ENCODE data around the gene SUSD4. TPM values are rescaled to one million over a fixed set of nuclear protein-coding genes. Genes with fewer than 3 reads are reported as not detected.

Gene SUSD4
- total RNA-seq, 2 donors from 2014 or later: 8.8 to 32.6 TPM

DNA sequence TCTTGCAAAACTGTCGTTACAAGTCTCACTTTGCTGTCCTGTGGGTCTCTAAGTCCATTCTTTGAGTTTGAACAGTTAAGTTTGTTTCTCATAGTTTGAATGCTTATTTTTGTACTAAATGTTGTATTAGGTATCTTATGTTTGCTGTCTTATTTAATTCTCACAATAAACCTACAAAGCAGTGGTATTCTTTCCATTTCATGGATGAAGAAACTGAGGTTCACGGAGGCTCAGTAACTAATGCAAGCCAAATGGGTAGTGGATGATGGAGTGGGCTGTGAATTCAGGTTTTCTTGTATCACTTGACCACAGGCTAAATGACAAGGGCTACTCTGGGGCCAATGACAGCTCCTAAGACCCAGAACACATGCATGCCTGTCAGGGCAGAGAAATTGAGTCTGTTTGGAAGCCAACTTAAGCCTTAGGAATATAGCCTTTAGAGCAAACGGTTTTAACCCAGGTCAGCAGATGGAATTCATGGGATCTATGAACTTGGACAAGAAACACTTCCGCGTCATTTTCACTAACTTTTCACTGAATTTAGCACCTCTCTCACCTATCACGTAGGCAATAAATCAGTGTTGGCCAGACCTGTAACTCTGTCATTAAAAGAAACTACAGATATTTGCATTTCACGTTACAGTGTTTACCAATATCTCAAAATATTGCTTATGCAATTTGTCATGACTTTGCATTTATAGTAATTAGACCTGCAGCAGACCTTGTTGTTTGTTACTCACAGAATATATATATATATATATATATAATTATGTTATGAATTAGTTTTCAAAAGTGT, 153.8 kb downstream of the SUSD4 start:
- no peak for ATAC-seq
- no peaks in the 10 kb centered on the region for H3K4me1 Mint-ChIP-seq
- H3K36me3 Mint-ChIP-seq (ENCODE audit: low read depth): peaks cover 4% of the 10 kb centered on the region
- H3K4me3 Mint-ChIP-seq: no peak overlapping the region
- peaks cover 4% of the 10 kb centered on the region for H3K27me3 Mint-ChIP-seq
- no peaks in the 10 kb centered on the region for H3K9me3 ChIP-seq (ENCODE audit: control insufficient read depth, low read length, poor library complexity, severe bottlenecking)
- no peak overlapping the region for H3K27ac Mint-ChIP-seq
- no peak for DNase-seq

DNA sequence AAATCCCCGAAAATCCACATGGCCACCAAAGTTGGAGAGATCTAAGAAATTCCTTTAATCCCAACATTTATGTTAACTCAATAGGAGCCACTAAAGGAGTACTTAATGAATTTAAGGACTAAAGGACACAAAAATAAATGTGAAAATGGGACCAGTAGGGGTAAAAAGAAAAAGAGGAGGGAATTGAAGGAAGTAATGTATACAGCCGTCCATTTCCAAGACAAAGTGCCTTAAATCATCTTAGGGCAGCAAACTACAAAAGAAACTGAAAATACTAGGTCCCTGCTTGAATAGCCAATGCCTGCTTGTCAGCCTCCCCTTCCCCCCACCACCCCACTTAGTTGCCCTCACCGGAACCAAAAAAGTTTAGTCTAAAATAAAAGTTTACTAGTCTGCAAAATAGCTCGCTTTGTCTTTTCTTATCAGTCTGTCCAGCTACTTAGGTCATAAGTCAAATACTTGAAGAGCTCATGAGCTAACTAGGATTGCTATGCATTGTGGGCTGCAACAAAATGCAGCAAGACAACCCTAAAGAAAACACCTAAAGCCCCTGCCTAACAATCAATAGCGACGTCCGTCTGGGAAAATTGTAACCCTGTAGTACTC, 154.6 kb downstream of the SUSD4 start:
- no peak for ATAC-seq
- Mint-ChIP-seq H3K36me3 (ENCODE audit: low read depth) (peaks cover 4% of the 10 kb centered on the region), H3K27me3 (peaks cover 4% of the 10 kb centered on the region), H3K4me1 (no peaks in the 10 kb centered on the region), H3K4me3 (no peak overlapping the region), H3K27ac (no peak overlapping the region)
- H3K9me3 ChIP-seq (ENCODE audit: control insufficient read depth, low read length, poor library complexity, severe bottlenecking): no peaks in the 10 kb centered on the region
- DNase-seq: no peak

DNA sequence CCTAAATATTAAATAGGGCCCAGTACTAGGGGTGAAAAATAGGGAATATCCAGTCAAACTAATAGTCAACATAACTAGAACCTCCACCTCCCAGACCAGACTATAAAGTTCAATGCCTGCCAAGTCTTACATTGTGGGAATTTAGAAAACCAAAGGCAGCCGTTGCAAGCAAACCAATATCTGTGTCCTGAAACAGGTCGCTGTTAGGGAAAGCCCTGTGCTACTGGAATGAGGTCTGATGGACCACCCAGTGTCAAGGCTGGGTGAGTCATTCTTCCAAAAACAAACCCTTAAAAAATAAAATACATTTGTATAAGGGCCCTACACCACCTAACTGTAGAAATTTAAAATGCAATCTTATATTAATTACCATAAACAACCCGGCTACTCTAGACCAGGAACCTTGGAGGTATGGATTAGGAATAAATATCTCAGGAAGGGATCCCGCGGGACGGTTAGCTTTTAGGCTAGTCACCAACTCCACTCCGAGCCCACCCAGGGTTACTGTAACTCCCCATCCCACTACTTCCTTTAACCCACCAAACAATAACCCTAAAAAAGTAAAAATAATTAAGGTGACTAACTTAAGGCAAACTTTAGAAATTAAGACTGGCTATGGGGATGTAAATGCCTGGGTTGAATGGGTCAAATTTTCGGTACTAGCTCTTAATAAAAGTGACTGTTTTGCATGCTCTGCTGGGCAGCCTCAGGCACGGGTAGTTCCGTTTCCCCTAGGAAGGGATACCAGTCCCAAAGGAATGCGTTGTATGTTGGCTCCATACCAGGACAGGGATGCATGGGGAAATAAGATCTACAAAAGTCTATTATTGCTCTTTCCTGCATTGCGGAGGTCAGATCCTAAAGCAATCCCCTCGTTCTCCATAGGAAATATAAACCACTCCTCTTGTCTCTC, 155.6 kb downstream of the SUSD4 start:
- Mint-ChIP-seq H3K36me3 (ENCODE audit: low read depth) (peaks cover 4% of the 10 kb centered on the region), H3K4me3 (no peak overlapping the region), H3K4me1 (no peaks in the 10 kb centered on the region), H3K27me3 (peaks cover 4% of the 10 kb centered on the region), H3K27ac (no peak overlapping the region)
- H3K9me3 ChIP-seq (ENCODE audit: control insufficient read depth, low read length, poor library complexity, severe bottlenecking): no peaks in the 10 kb centered on the region
- DNase-seq (no peak), ATAC-seq (no peak)

DNA sequence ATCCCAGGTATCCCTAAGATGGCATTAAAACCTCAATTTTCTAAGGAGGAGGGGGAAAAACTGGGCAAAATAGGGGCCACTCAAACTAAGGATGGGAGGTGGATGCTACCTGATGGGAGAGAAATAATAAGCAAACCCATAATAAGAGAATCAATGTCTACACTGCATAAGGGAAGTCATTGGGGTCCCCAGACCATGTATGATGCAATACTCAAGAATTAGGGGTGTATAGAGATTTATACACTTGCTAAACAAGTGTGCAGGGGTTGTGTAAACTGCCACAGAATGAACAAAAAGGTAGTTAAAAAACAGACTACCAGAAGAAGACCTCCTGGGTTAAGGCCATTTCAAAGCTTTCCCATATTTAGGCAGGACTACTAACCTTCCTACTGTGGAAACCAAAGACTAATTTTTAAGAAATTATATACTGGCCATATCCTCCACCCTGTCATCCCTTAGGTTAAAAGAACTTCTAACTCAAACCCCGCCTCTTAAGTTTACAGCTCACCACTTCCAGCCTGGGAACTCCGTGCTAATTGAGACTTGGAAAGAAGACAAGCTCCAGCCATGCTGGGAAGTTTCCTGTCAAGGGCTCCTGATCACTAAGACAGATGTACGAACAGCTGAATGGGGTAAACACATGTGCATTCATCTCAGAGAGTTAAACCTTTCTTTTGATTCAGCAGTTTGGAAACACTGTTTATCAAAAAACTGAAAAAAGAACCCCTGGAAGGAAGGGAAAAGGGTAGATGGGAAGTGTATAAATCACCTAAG, 156.5 kb downstream of the SUSD4 start:
- ATAC-seq (no peak), DNase-seq (no peak)
- Mint-ChIP-seq H3K4me3 (no peak overlapping the region), H3K27ac (no peak overlapping the region), H3K4me1 (no peaks in the 10 kb centered on the region), H3K27me3 (peaks cover 4% of the 10 kb centered on the region), H3K36me3 (ENCODE audit: low read depth) (peaks cover 4% of the 10 kb centered on the region)
- no peaks in the 10 kb centered on the region for H3K9me3 ChIP-seq (ENCODE audit: control insufficient read depth, low read length, poor library complexity, severe bottlenecking)

DNA sequence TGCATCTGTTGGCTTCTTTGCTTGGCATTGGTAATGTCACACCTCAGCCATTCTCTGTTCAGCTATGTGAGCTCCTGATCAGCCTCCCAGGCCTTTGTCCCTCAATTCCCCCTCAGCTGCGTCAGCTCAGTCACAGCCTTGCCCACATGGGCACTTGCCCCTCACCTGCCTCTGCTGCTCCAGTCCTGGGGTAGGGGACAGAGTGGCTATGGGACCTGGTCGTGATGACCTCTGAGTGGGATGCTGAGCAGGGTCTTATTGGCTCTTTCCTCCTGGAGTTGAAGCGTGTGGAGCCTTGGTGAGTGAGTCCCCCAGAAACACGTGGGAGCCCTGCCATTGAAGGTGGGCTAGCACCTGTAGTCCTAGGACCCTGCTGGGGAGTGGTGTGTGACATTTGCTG, 159.6 kb downstream of the SUSD4 start:
- DNase-seq (no peak), ATAC-seq (no peak)
- Mint-ChIP-seq H3K4me1 (peaks cover 4% of the 10 kb centered on the region), H3K4me3 (no peak overlapping the region), H3K27me3 (no peaks in the 10 kb centered on the region), H3K27ac (no peak overlapping the region), H3K36me3 (ENCODE audit: low read depth) (peaks cover 4% of the 10 kb centered on the region)
- H3K9me3 ChIP-seq (ENCODE audit: control insufficient read depth, low read length, poor library complexity, severe bottlenecking): no peaks in the 10 kb centered on the region

DNA sequence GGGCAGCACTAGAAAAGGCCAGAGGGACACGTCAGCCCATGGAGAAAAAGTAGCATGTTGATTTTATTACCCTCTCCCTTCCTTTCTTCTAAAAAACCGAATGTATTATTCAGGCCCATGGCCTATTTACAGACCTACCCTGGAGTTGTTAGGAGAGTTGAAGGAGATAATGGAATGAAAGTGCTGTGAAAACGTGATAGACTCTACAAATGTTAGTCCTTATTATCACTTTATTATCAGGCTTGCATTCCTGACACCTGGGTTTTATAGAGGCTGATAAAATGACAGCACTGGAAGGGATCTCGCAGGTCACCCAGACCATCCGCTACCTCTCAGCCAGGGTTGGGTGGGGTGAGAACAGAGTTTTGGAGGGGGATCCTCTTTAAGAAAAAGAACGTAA, 160.3 kb downstream of the SUSD4 start:
- Mint-ChIP-seq H3K4me3 (no peak overlapping the region), H3K4me1 (peaks cover 4% of the 10 kb centered on the region), H3K27me3 (no peaks in the 10 kb centered on the region), H3K36me3 (ENCODE audit: low read depth) (peaks cover 4% of the 10 kb centered on the region), H3K27ac (no peak overlapping the region)
- no peaks in the 10 kb centered on the region for H3K9me3 ChIP-seq (ENCODE audit: control insufficient read depth, low read length, poor library complexity, severe bottlenecking)
- no peak for ATAC-seq
- DNase-seq: no peak

DNA sequence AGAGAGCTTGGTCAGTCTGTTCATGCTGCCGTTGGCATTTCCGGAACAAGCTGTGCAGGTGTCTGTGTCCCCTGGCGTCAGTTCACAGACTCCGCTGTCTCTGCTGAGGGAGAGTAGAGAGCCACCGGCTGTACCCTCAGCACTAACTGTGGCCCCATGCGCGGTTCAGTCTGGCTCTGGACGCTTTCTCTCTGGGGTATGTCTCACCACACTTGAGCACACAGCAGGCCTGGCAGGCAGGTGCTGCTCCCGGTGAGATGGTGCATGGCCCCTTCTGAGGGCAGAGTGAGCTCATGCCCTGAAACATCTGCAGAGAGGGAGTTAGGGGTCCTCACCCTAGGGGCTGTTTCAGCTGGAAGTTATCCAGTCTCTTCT, 161.0 kb downstream of the SUSD4 start:
- ATAC-seq: no peak
- Mint-ChIP-seq H3K4me3 (no peak overlapping the region), H3K27ac (peak overlapping the region; percentile 11), H3K4me1 (peaks cover 4% of the 10 kb centered on the region), H3K36me3 (ENCODE audit: low read depth) (peaks cover 4% of the 10 kb centered on the region), H3K27me3 (no peaks in the 10 kb centered on the region)
- DNase-seq: no peak
- no peaks in the 10 kb centered on the region for H3K9me3 ChIP-seq (ENCODE audit: control insufficient read depth, low read length, poor library complexity, severe bottlenecking)

DNA sequence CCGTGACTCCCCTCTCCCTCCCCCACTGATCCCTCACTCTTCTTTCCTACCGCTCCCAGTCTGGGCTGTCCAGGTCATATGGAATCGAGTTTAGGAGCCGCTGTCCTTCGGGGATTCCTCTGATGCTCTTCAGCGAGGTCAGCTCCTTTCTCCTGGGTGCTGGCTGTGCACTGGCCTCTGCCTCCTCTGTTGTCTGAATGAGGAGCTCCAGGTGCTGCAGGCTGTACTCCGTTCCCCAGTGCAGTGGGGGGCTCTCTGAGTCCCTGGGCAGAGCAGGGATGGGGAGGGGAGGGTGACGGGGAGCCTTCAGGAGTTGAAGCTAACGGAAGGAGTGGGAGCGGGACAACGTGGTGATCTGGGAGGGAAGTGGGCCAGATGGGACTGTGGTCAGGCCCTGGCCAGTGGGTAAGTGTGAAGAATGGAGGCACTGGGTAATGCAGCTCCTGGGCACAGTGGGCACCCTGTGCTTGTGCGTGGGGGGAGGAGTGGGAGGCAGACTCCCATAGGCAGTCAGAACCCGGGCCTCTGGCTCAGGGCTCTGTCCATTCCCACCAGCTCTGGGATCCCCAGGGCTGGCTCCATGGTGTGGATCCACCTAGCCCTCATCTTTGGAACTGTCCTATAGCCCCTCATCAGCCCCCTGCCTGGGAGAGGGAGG, 161.5 kb downstream of the SUSD4 start:
- Mint-ChIP-seq H3K4me3 (no peak overlapping the region), H3K36me3 (ENCODE audit: low read depth) (peaks cover 4% of the 10 kb centered on the region), H3K4me1 (peaks cover 5% of the 10 kb centered on the region), H3K27ac (peak overlapping the region; percentile 11), H3K27me3 (no peaks in the 10 kb centered on the region)
- DNase-seq (no peak), ATAC-seq (no peak)
- no peaks in the 10 kb centered on the region for H3K9me3 ChIP-seq (ENCODE audit: control insufficient read depth, low read length, poor library complexity, severe bottlenecking)

DNA sequence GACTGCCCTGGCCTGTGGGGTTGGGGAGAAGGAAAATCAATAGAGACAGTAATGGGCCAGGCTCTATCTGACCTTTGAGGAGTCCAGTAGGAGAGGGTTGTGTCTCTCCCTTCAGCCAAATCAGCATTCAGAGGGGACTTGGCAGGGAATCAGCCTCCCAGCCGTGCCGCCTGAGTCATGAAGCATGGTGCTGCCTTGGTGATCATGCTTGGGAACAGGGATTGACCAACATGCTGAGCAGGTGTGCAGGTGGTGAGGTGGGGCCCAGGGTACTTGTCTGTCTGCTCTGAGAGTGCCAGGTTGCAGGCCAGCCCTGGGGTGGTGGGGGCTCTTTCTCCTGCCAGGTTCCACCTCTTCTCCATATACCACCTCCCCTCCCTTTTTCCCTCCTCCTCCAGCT, 162.0 kb downstream of the SUSD4 start:
- Mint-ChIP-seq H3K4me1 (peaks cover 7% of the 10 kb centered on the region), H3K36me3 (ENCODE audit: low read depth) (peaks cover 4% of the 10 kb centered on the region), H3K27ac (peak overlapping the region; percentile 11), H3K27me3 (no peaks in the 10 kb centered on the region), H3K4me3 (no peak overlapping the region)
- DNase-seq: no peak
- ATAC-seq: no peak
- H3K9me3 ChIP-seq (ENCODE audit: control insufficient read depth, low read length, poor library complexity, severe bottlenecking): no peaks in the 10 kb centered on the region

DNA sequence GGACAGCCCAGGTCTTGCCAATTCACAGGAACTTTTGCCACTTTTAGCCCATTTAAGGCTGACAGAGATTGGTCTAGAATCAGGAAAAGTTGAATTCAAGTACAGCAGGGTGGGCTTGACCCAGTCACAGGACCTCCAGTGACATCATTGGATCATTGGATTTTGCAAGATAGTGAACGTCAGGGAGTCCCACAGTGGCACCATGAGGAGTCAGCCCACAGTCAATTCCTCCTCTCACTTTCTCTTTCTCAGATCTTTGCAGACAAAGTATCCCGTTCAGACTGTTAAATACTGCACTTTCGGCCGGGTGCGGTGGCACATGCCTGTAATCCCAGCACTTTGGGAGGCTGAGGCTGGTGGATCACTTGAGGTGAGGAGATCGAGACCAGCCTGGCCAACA, 163.1 kb downstream of the SUSD4 start:
- peaks cover 7% of the 10 kb centered on the region for H3K4me1 Mint-ChIP-seq
- H3K36me3 Mint-ChIP-seq (ENCODE audit: low read depth): peaks cover 2% of the 10 kb centered on the region
- ATAC-seq (no peak), DNase-seq (no peak)
- no peak overlapping the region for H3K4me3 Mint-ChIP-seq
- no peaks in the 10 kb centered on the region for H3K27me3 Mint-ChIP-seq
- no peaks in the 10 kb centered on the region for H3K9me3 ChIP-seq (ENCODE audit: control insufficient read depth, low read length, poor library complexity, severe bottlenecking)
- peak overlapping the region; percentile 65 for H3K27ac Mint-ChIP-seq

DNA sequence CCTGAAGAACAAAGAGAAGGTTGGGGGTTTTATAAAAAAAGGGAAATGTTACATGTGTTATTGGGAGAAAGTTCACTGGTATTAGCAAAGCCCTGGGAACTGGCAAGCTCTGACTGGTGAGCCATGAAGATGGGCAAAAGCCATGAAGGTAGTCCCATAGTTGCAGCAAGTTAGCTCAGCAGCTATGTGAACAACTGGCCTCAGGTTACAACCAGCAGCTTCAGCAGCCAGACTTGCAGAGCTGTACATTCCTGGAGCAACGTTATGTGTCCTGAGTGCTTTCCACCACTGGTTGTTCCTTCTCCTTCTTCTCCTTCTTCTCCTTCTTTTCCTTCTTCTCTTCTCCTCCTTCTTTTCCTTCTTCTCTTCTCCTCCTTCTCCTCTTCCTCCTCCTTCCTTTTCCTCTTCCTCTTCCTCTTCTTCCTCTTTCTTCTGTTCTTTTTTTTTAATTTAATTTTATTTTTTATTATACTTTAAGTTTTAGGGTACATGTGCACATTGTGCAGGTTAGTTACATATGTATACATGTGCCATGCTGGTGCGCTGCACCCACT, 164.8 kb downstream of the SUSD4 start:
- Mint-ChIP-seq H3K4me3 (no peak overlapping the region), H3K4me1 (peaks cover 7% of the 10 kb centered on the region), H3K27ac (no peak overlapping the region), H3K27me3 (no peaks in the 10 kb centered on the region), H3K36me3 (ENCODE audit: low read depth) (no peaks in the 10 kb centered on the region)
- H3K9me3 ChIP-seq (ENCODE audit: control insufficient read depth, low read length, poor library complexity, severe bottlenecking): no peaks in the 10 kb centered on the region
- DNase-seq: no peak
- no peak for ATAC-seq

DNA sequence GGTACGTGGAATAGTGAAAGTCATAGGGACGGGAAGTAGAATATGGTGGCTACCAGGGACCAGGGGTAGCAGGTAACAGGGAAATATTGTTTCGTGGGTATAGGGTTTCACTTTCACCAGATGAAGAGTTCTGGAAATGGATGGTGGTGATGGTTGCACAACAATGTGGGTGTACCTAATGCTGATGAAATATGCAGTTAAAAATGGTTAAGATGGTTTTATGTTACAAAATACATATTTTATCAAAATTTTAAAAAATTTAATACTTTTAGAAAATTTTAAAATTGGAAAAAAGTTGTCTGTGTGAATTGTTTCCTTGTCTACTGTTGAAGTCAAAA, 165.4 kb downstream of the SUSD4 start:
- ATAC-seq (no peak), DNase-seq (no peak)
- Mint-ChIP-seq H3K4me1 (peaks cover 7% of the 10 kb centered on the region), H3K36me3 (ENCODE audit: low read depth) (no peaks in the 10 kb centered on the region), H3K27me3 (no peaks in the 10 kb centered on the region), H3K27ac (no peak overlapping the region), H3K4me3 (no peak overlapping the region)
- H3K9me3 ChIP-seq (ENCODE audit: control insufficient read depth, low read length, poor library complexity, severe bottlenecking): no peaks in the 10 kb centered on the region
